Measurements from ENCODE around the gene PLCXD3. TPM values are rescaled to one million over a fixed set of nuclear protein-coding genes. Genes with fewer than 3 reads are reported as not detected.

Gene PLCXD3
- total RNA-seq, 1 donor from 2014 or later = 63.8 TPM

GRCh38 chr5:41370482-41370881, 139.9 kb downstream of the PLCXD3 start:
- DNase-seq (ENCODE audit: low spot score) = no peak
- intact Hi-C loops (cut with DNase I) = no loop called here

- intact Hi-C loops (cut with DNase I) = no loop called here
Measured at GRCh38 chr5:41369799-41370198, 140.6 kb downstream of the PLCXD3 start.

GRCh38 chr5:41368158-41368557, 142.2 kb downstream of the PLCXD3 start:
- no peak for DNase-seq (ENCODE audit: low spot score)
- intact Hi-C loops (cut with DNase I) = no loop called here

More at GRCh38 chr5:41369799-41370198, 140.6 kb downstream of the PLCXD3 start:
- DNase-seq (ENCODE audit: low spot score) = no peak

GRCh38 chr5:41365369-41365768, 145.0 kb downstream of the PLCXD3 start:
- DNase-seq (ENCODE audit: low spot score) = no peak
- intact Hi-C loops (cut with DNase I) = no loop called here

- intact Hi-C loops (cut with DNase I) = no loop called here
- DNase-seq (ENCODE audit: low spot score) = no peak
Measured at GRCh38 chr5:41364346-41364745, 146.1 kb downstream of the PLCXD3 start.

- DNase-seq (ENCODE audit: low spot score) = no peak
- intact Hi-C loops (cut with DNase I) = no loop called here
Measured at GRCh38 chr5:41363343-41363986, 146.9 kb downstream of the PLCXD3 start.

- intact Hi-C loops (cut with DNase I) = no loop called here
- no peak for DNase-seq (ENCODE audit: low spot score)
Measured at GRCh38 chr5:41356786-41357185, 153.6 kb downstream of the PLCXD3 start.

GRCh38 chr5:41349846-41350245, 160.6 kb downstream of the PLCXD3 start:
- intact Hi-C loops (cut with DNase I) = loop anchor here (5.0 kb wide), 1 partner anchor 443 kb away; the partner anchor contains the start of gene C7

GRCh38 chr5:41347569-41347968, 162.8 kb downstream of the PLCXD3 start:
- intact Hi-C loops (cut with DNase I) = loop anchor here (5.0 kb wide), 1 partner anchor 440 kb away; the partner anchor contains the start of gene C7
- DNase-seq (ENCODE audit: low spot score) = no peak

More at GRCh38 chr5:41349846-41350245, 160.6 kb downstream of the PLCXD3 start:
- no peak for DNase-seq (ENCODE audit: low spot score)

- intact Hi-C loops (cut with DNase I) = loop anchor here (5.0 kb wide), 1 partner anchor 439 kb away; the partner anchor contains the start of gene C7
- DNase-seq (ENCODE audit: low spot score) = no peak
Measured at GRCh38 chr5:41346609-41347008, 163.8 kb downstream of the PLCXD3 start.

GRCh38 chr5:41345295-41345694, 165.1 kb downstream of the PLCXD3 start:
- intact Hi-C loops (cut with DNase I) = loop anchor here (5.0 kb wide), 1 partner anchor 438 kb away; the partner anchor contains the start of gene C7
- DNase-seq (ENCODE audit: low spot score) = no peak

GRCh38 chr5:41339339-41339738, 171.1 kb downstream of the PLCXD3 start:
- DNase-seq (ENCODE audit: low spot score) = no peak
- intact Hi-C loops (cut with DNase I) = loop anchor here (10.0 kb wide), 1 partner anchor 145 kb away; no protein-coding TSS in a partner anchor

- DNase-seq (ENCODE audit: low spot score) = no peak
- intact Hi-C loops (cut with DNase I) = loop anchor here (10.0 kb wide), 1 partner anchor 143 kb away; no protein-coding TSS in a partner anchor
Measured at GRCh38 chr5:41338136-41338675, 172.2 kb downstream of the PLCXD3 start.

GRCh38 chr5:41337724-41338123, 172.7 kb downstream of the PLCXD3 start:
- intact Hi-C loops (cut with DNase I) = loop anchor here (10.0 kb wide), 1 partner anchor 143 kb away; no protein-coding TSS in a partner anchor
- DNase-seq (ENCODE audit: low spot score) = no peak

- intact Hi-C loops (cut with DNase I) = loop anchor here (10.0 kb wide), 1 partner anchor 142 kb away; no protein-coding TSS in a partner anchor
Measured at GRCh38 chr5:41337216-41337615, 173.2 kb downstream of the PLCXD3 start.

GRCh38 chr5:41336471-41336870, 173.9 kb downstream of the PLCXD3 start:
- DNase-seq (ENCODE audit: low spot score) = no peak
- intact Hi-C loops (cut with DNase I) = loop anchor here (10.0 kb wide), 1 partner anchor 142 kb away; no protein-coding TSS in a partner anchor

More at GRCh38 chr5:41337216-41337615, 173.2 kb downstream of the PLCXD3 start:
- no peak for DNase-seq (ENCODE audit: low spot score)

- no peak for DNase-seq (ENCODE audit: low spot score)
- intact Hi-C loops (cut with DNase I) = loop anchor here (10.0 kb wide), 1 partner anchor 141 kb away; no protein-coding TSS in a partner anchor
Measured at GRCh38 chr5:41335596-41336181, 174.7 kb downstream of the PLCXD3 start.

GRCh38 chr5:41334758-41335157, 175.6 kb downstream of the PLCXD3 start:
- DNase-seq (ENCODE audit: low spot score) = no peak
- intact Hi-C loops (cut with DNase I) = loop anchor here (10.0 kb wide), 1 partner anchor 140 kb away; no protein-coding TSS in a partner anchor

- DNase-seq (ENCODE audit: low spot score) = no peak
- intact Hi-C loops (cut with DNase I) = loop anchor here (10.0 kb wide), 1 partner anchor 139 kb away; no protein-coding TSS in a partner anchor
Measured at GRCh38 chr5:41334221-41334620, 176.2 kb downstream of the PLCXD3 start.

- intact Hi-C loops (cut with DNase I) = no loop called here
- DNase-seq (ENCODE audit: low spot score) = no peak
Measured at GRCh38 chr5:41325074-41325473, 185.3 kb downstream of the PLCXD3 start.

All from cardiac septum (tissue), 1 donor.